ENCODE results near the gene VWA3A.

The VWA3A gene

DNA sequence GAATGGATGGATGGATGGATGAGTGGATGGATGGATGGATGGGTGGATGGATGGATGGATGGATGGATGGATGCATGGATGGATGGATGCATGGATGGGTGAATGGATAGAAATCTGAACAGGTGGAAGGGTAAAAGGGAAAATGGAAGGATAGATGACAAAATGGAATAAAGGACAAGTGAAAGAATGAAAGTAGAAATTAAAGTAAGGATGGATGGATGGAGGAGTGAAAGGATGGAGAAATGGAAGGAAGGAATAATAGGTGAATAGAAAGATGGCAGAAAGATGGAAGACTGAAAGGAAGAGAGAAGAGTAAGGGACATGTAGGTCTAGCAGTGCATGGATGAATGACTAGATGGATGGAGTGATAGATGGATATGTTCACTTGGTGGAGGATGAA is 29.9 kb downstream of the VWA3A start:
- Histone ChIP-seq H3K36me3 (ENCODE audit: control insufficient read depth, insufficient read depth, low read length) (no peaks in the 10 kb centered on the region), H3K4me2 (ENCODE audit: low read length) (no peak overlapping the region), H3K4ac (ENCODE audit: low read depth, low read length) (no peak overlapping the region), H3K79me1 (ENCODE audit: low read length) (no peaks in the 10 kb centered on the region), H3K4me1 (ENCODE audit: control insufficient read depth, low read depth, low read length) (no peaks in the 10 kb centered on the region), H3K27ac (ENCODE audit: low read depth, low read length) (no peak overlapping the region), H3K18ac (ENCODE audit: low read length) (no peak overlapping the region), H4K5ac (ENCODE audit: low read length) (no peak overlapping the region), H3K4me3 (ENCODE audit: low read length) (no peak overlapping the region), H3K9ac (ENCODE audit: low read length) (no peak overlapping the region), H3K23ac (ENCODE audit: low read length) (no peak overlapping the region), H3K79me2 (ENCODE audit: control insufficient read depth, insufficient read depth, low read length) (no peaks in the 10 kb centered on the region), H3K27me3 (ENCODE audit: insufficient read depth, low read length, poor library complexity) (no peaks in the 10 kb centered on the region), H2BK120ac (ENCODE audit: low read depth, low read length) (no peak overlapping the region), H4K8ac (ENCODE audit: low read depth, low read length) (no peak overlapping the region), H3K56ac (ENCODE audit: low read length) (no peak overlapping the region), H2BK15ac (replicated peaks; ENCODE audit: low read depth) (no peak overlapping the region), H2BK5ac (ENCODE audit: low read length) (no peak overlapping the region), H2AK5ac (ENCODE audit: low read length) (no peak overlapping the region)
- DNase-seq = no peak

GRCh38 chr16:22123146-22123545 is 30.8 kb downstream of the VWA3A start:
- Histone ChIP-seq H3K79me1 (ENCODE audit: low read length) (no peaks in the 10 kb centered on the region), H2AK5ac (ENCODE audit: low read length) (no peak overlapping the region), H3K4me1 (ENCODE audit: control insufficient read depth, low read depth, low read length) (no peaks in the 10 kb centered on the region), H3K27me3 (ENCODE audit: insufficient read depth, low read length, poor library complexity) (no peaks in the 10 kb centered on the region), H4K8ac (ENCODE audit: low read depth, low read length) (no peak overlapping the region), H3K4me3 (ENCODE audit: low read length) (no peak overlapping the region), H3K79me2 (ENCODE audit: control insufficient read depth, insufficient read depth, low read length) (no peaks in the 10 kb centered on the region), H3K4ac (ENCODE audit: low read depth, low read length) (no peak overlapping the region), H2BK120ac (ENCODE audit: low read depth, low read length) (no peak overlapping the region), H3K56ac (ENCODE audit: low read length) (no peak overlapping the region), H3K23ac (ENCODE audit: low read length) (no peak overlapping the region), H3K36me3 (ENCODE audit: control insufficient read depth, insufficient read depth, low read length) (no peaks in the 10 kb centered on the region), H2BK5ac (ENCODE audit: low read length) (no peak overlapping the region), H3K4me2 (ENCODE audit: low read length) (no peak overlapping the region), H3K18ac (ENCODE audit: low read length) (no peak overlapping the region), H4K5ac (ENCODE audit: low read length) (no peak overlapping the region), H3K27ac (ENCODE audit: low read depth, low read length) (no peak overlapping the region), H3K9ac (ENCODE audit: low read length) (no peak overlapping the region), H2BK15ac (replicated peaks; ENCODE audit: low read depth) (no peak overlapping the region)
- peak; percentile 36 for DNase-seq
- WGBS (ENCODE audit: extremely low coverage, insufficient coverage, low lambda C conversion rate) = no CpG with 5 or more reads among the region's 3 CpGs

GRCh38 chr16:22123759-22124490 is 31.6 kb downstream of the VWA3A start:
- H2BK5ac ChIP-seq (ENCODE audit: low read length) = no peak overlapping the region
- no peaks in the 10 kb centered on the region for H3K36me3 ChIP-seq (ENCODE audit: control insufficient read depth, insufficient read depth, low read length)
- no peak overlapping the region for H3K4me3 ChIP-seq (ENCODE audit: low read length)
- H3K9ac ChIP-seq (ENCODE audit: low read length) = no peak overlapping the region
- H3K56ac ChIP-seq (ENCODE audit: low read length) = no peak overlapping the region
- no peak overlapping the region for H3K23ac ChIP-seq (ENCODE audit: low read length)
- H3K4me1 ChIP-seq (ENCODE audit: control insufficient read depth, low read depth, low read length) = no peaks in the 10 kb centered on the region
- no peak overlapping the region for H2BK15ac ChIP-seq (replicated peaks; ENCODE audit: low read depth)
- H4K5ac ChIP-seq (ENCODE audit: low read length) = no peak overlapping the region
- H2AK5ac ChIP-seq (ENCODE audit: low read length) = no peak overlapping the region
- no peaks in the 10 kb centered on the region for H3K79me2 ChIP-seq (ENCODE audit: control insufficient read depth, insufficient read depth, low read length)
- no peaks in the 10 kb centered on the region for H3K79me1 ChIP-seq (ENCODE audit: low read length)
- DNase-seq = peak; percentile 55
- no peak overlapping the region for H4K8ac ChIP-seq (ENCODE audit: low read depth, low read length)
- H3K4ac ChIP-seq (ENCODE audit: low read depth, low read length) = no peak overlapping the region
- no peaks in the 10 kb centered on the region for H3K27me3 ChIP-seq (ENCODE audit: insufficient read depth, low read length, poor library complexity)
- no peak overlapping the region for H2BK120ac ChIP-seq (ENCODE audit: low read depth, low read length)
- WGBS (ENCODE audit: extremely low coverage, insufficient coverage, low lambda C conversion rate) = no CpG with 5 or more reads among the region's 7 CpGs
- no peak overlapping the region for H3K4me2 ChIP-seq (ENCODE audit: low read length)
- H3K27ac ChIP-seq (ENCODE audit: low read depth, low read length) = no peak overlapping the region
- no peak overlapping the region for H3K18ac ChIP-seq (ENCODE audit: low read length)

GRCh38 chr16:22124583-22125284 is 32.4 kb downstream of the VWA3A start:
- H3K27ac ChIP-seq (ENCODE audit: low read depth, low read length) = no peak overlapping the region
- no peak overlapping the region for H3K9ac ChIP-seq (ENCODE audit: low read length)
- no peak overlapping the region for H4K8ac ChIP-seq (ENCODE audit: low read depth, low read length)
- H3K56ac ChIP-seq (ENCODE audit: low read length) = no peak overlapping the region
- no peak for DNase-seq
- H3K27me3 ChIP-seq (ENCODE audit: insufficient read depth, low read length, poor library complexity) = no peaks in the 10 kb centered on the region
- no peak overlapping the region for H2BK120ac ChIP-seq (ENCODE audit: low read depth, low read length)
- no peak overlapping the region for H3K4me2 ChIP-seq (ENCODE audit: low read length)
- no CpG with 5 or more reads among the region's 6 CpGs for WGBS (ENCODE audit: extremely low coverage, insufficient coverage, low lambda C conversion rate)
- H3K36me3 ChIP-seq (ENCODE audit: control insufficient read depth, insufficient read depth, low read length) = no peaks in the 10 kb centered on the region
- no peak overlapping the region for H2BK15ac ChIP-seq (replicated peaks; ENCODE audit: low read depth)
- no peak overlapping the region for H2BK5ac ChIP-seq (ENCODE audit: low read length)
- no peak overlapping the region for H4K5ac ChIP-seq (ENCODE audit: low read length)
- H3K23ac ChIP-seq (ENCODE audit: low read length) = no peak overlapping the region
- no peaks in the 10 kb centered on the region for H3K4me1 ChIP-seq (ENCODE audit: control insufficient read depth, low read depth, low read length)
- H3K4me3 ChIP-seq (ENCODE audit: low read length) = no peak overlapping the region
- H2AK5ac ChIP-seq (ENCODE audit: low read length) = no peak overlapping the region
- no peaks in the 10 kb centered on the region for H3K79me2 ChIP-seq (ENCODE audit: control insufficient read depth, insufficient read depth, low read length)
- H3K4ac ChIP-seq (ENCODE audit: low read depth, low read length) = no peak overlapping the region
- H3K18ac ChIP-seq (ENCODE audit: low read length) = no peak overlapping the region
- no peaks in the 10 kb centered on the region for H3K79me1 ChIP-seq (ENCODE audit: low read length)

- no peak overlapping the region for H2BK15ac ChIP-seq (replicated peaks; ENCODE audit: low read depth)
- H3K4me1 ChIP-seq (ENCODE audit: control insufficient read depth, low read depth, low read length) = no peaks in the 10 kb centered on the region
- no peak for DNase-seq
- no peak overlapping the region for H3K4me2 ChIP-seq (ENCODE audit: low read length)
- H3K36me3 ChIP-seq (ENCODE audit: control insufficient read depth, insufficient read depth, low read length) = no peaks in the 10 kb centered on the region
- no peaks in the 10 kb centered on the region for H3K79me1 ChIP-seq (ENCODE audit: low read length)
- H3K9ac ChIP-seq (ENCODE audit: low read length) = no peak overlapping the region
- H3K27ac ChIP-seq (ENCODE audit: low read depth, low read length) = no peak overlapping the region
- H3K79me2 ChIP-seq (ENCODE audit: control insufficient read depth, insufficient read depth, low read length) = no peaks in the 10 kb centered on the region
- no peaks in the 10 kb centered on the region for H3K27me3 ChIP-seq (ENCODE audit: insufficient read depth, low read length, poor library complexity)
- H3K4me3 ChIP-seq (ENCODE audit: low read length) = no peak overlapping the region
- no CpG with 5 or more reads among the region's 15 CpGs for WGBS (ENCODE audit: extremely low coverage, insufficient coverage, low lambda C conversion rate)
- H3K4ac ChIP-seq (ENCODE audit: low read depth, low read length) = no peak overlapping the region
- no peak overlapping the region for H2AK5ac ChIP-seq (ENCODE audit: low read length)
- H3K23ac ChIP-seq (ENCODE audit: low read length) = no peak overlapping the region
- no peak overlapping the region for H4K5ac ChIP-seq (ENCODE audit: low read length)
- H3K18ac ChIP-seq (ENCODE audit: low read length) = no peak overlapping the region
- H3K56ac ChIP-seq (ENCODE audit: low read length) = no peak overlapping the region
- H2BK5ac ChIP-seq (ENCODE audit: low read length) = no peak overlapping the region
- no peak overlapping the region for H4K8ac ChIP-seq (ENCODE audit: low read depth, low read length)
- no peak overlapping the region for H2BK120ac ChIP-seq (ENCODE audit: low read depth, low read length)
Observed at GRCh38 chr16:22126037-22126558, 33.8 kb downstream of the VWA3A start.

Data from mesendoderm (in vitro differentiated cells).